SIG-M5 (cell line): ENCODE data around the gene CLPSL1.
"Not testable (repeated sequence)": the region's sequence is repeated elsewhere in the genome, so short reads cannot be mapped to it uniquely, and the experiment has no call there.

Source experiments
- DNase-seq: peaks from one replicate; lab custom pipeline; 2025; lab: John Stamatoyannopoulos, UW

CLPSL1 gene

GRCh38 chr6:35780719-35781118 lies at the start of gene CLPSL1:
Gene CLPSL1 (plus strand): TSS chr6:35781019. CDS start chr6:35781111, 92 bp downstream.
- DNase-seq, result no peak

- DNase-seq, result no peak
Observed at GRCh38 chr6:35731414-35731735, 49.4 kb upstream of the CLPSL1 start.

GRCh38 chr6:35731736-35732532 lies 48.9 kb upstream of the CLPSL1 start:
- no peak for DNase-seq

GRCh38 chr6:35733633-35734032 lies 47.2 kb upstream of the CLPSL1 start:
- DNase-seq, result no peak

- not testable (repeated sequence) for DNase-seq
Observed at GRCh38 chr6:35734319-35734718, 46.5 kb upstream of the CLPSL1 start.

GRCh38 chr6:35735452-35735851 lies 45.4 kb upstream of the CLPSL1 start:
- no peak for DNase-seq

- no peak for DNase-seq
Observed at GRCh38 chr6:35736253-35736894, 44.4 kb upstream of the CLPSL1 start.

- no peak for DNase-seq
Observed at GRCh38 chr6:35736982-35737412, 43.8 kb upstream of the CLPSL1 start, which contains the start of gene ARMC12. Gene ARMC12 (plus strand): TSS chr6:35737032. CDS start chr6:35737109, 77 bp downstream.

- DNase-seq, result peak; percentile 25
Observed at GRCh38 chr6:35737413-35738211, 43.2 kb upstream of the CLPSL1 start.

GRCh38 chr6:35739645-35740524 lies 40.9 kb upstream of the CLPSL1 start:
- no peak for DNase-seq

GRCh38 chr6:35742842-35743241 lies 38.0 kb upstream of the CLPSL1 start:
- DNase-seq, result no peak

GRCh38 chr6:35745509-35745908 lies 35.3 kb upstream of the CLPSL1 start:
- DNase-seq, result no peak

GRCh38 chr6:35746516-35746915 lies 34.3 kb upstream of the CLPSL1 start:
- no peak for DNase-seq

GRCh38 chr6:35747877-35748276 lies 32.9 kb upstream of the CLPSL1 start:
- no peak for DNase-seq

GRCh38 chr6:35750557-35750956 lies 30.3 kb upstream of the CLPSL1 start:
- DNase-seq, result no peak

GRCh38 chr6:35751594-35751993 lies 29.2 kb upstream of the CLPSL1 start:
- no peak for DNase-seq

GRCh38 chr6:35752330-35752729 lies 28.5 kb upstream of the CLPSL1 start:
- no peak for DNase-seq

GRCh38 chr6:35754452-35755277 lies 26.2 kb upstream of the CLPSL1 start:
- no peak for DNase-seq

- no peak for DNase-seq
Observed at GRCh38 chr6:35755278-35755924, 25.4 kb upstream of the CLPSL1 start.

GRCh38 chr6:35757456-35758123 lies 23.2 kb upstream of the CLPSL1 start:
- DNase-seq, result no peak
